GM23338 (cell line): ENCODE measurements around the gene DOCK2. TPM values are rescaled to one million over a fixed set of nuclear protein-coding genes. Genes with fewer than 3 reads are reported as not detected.

Source experiments
- ATAC-seq: fragments of 200-7000 bp; cut with Tn5 transposase; 3 replicates; pipeline ENCODE4 v1.9.1; 2020
- DNase-seq: peaks from one replicate; pipeline ENCODE4 v3.0.0-alpha.2; 2015; ENCODE audit warnings: low spot score
- H2AFZ ChIP-seq: fragments of 200-600 bp; sonication (generic); 2 replicates; pipeline ENCODE4 v1.8.0; 2016; ENCODE audit warnings: antibody characterized with exemption, mild to moderate bottlenecking, moderate library complexity
- H3F3A ChIP-seq: fragments of 200-600 bp; sonication (generic); replicated peaks from 2 replicates; pipeline ENCODE4 v1.8.0; 2017; ENCODE audit warnings: antibody characterized with exemption, mixed run types, low read depth
- H3K27ac ChIP-seq: fragments of 200-600 bp; sonication (generic); 2 replicates; pipeline ENCODE4 v1.6.1; 2016; ENCODE audit warnings: low read depth
- H3K27me3 ChIP-seq: fragments of 200-600 bp; sonication (generic); 2 replicates; pipeline ENCODE4 v1.8.0; 2016; ENCODE audit warnings: mild to moderate bottlenecking, mixed run types, moderate library complexity; ENCODE audit not compliant: insufficient read depth
- H3K36me3 ChIP-seq: fragments of 200-600 bp; sonication (generic); 2 replicates; pipeline ENCODE4 v1.8.0; 2016; ENCODE audit warnings: mild to moderate bottlenecking; ENCODE audit not compliant: insufficient read depth
- H3K4me1 ChIP-seq: fragments of 200-600 bp; sonication (generic); 2 replicates; pipeline ENCODE4 v1.8.0; 2016; ENCODE audit warnings: mild to moderate bottlenecking, moderate library complexity; ENCODE audit not compliant: insufficient read depth
- H3K4me2 ChIP-seq: fragments of 200-600 bp; sonication (generic); 2 replicates; pipeline ENCODE4 v1.7.1; 2017; ENCODE audit warnings: mixed run types
- H3K4me3 ChIP-seq: fragments of 200-600 bp; sonication (generic); 2 replicates; pipeline ENCODE4 v1.6.1; 2016; ENCODE audit warnings: mixed run types
- H3K79me2 ChIP-seq: fragments of 200-600 bp; sonication (generic); replicated peaks from 2 replicates; pipeline ENCODE4 v1.8.0; 2017; ENCODE audit warnings: mild to moderate bottlenecking; ENCODE audit not compliant: insufficient read depth
- H3K9me2 ChIP-seq: fragments of 200-600 bp; sonication (generic); 2 replicates; pipeline ENCODE4 v1.8.0; 2017; ENCODE audit not compliant: insufficient read depth
- H4K20me1 ChIP-seq: fragments of 200-600 bp; sonication (generic); replicated peaks from 2 replicates; pipeline ENCODE4 v1.8.0; 2017; ENCODE audit warnings: mild to moderate bottlenecking; ENCODE audit not compliant: insufficient read depth
- H3K27ac Mint-ChIP-seq: 2 replicates; pipeline ENCODE4 v1.8.0; 2020; ENCODE audit warnings: inconsistent platforms, mild to moderate bottlenecking, moderate library complexity, mixed read lengths
- H3K27me3 Mint-ChIP-seq: 3 replicates; pipeline ENCODE4 v1.8.0; 2022; ENCODE audit warnings: low read depth, mild to moderate bottlenecking, moderate library complexity, mixed read lengths, inconsistent platforms; ENCODE audit not compliant: insufficient read depth, poor library complexity
- H3K36me3 Mint-ChIP-seq: 3 replicates; pipeline ENCODE4 v1.8.0; 2021; ENCODE audit warnings: low read depth, mild to moderate bottlenecking, inconsistent platforms, moderate library complexity, mixed read lengths
- H3K4me1 Mint-ChIP-seq: 3 replicates; pipeline ENCODE4 v1.8.0; 2020; ENCODE audit warnings: mild to moderate bottlenecking, inconsistent platforms, mixed read lengths
- H3K4me3 Mint-ChIP-seq: 3 replicates; pipeline ENCODE4 v1.8.0; 2021; ENCODE audit warnings: moderate library complexity, mild to moderate bottlenecking, inconsistent platforms, mixed read lengths
- H3K9me3 Mint-ChIP-seq: 3 replicates; pipeline ENCODE4 v1.8.0; 2020; ENCODE audit warnings: moderate library complexity, mild to moderate bottlenecking, inconsistent platforms, mixed read lengths
- CREB1 ChIP-seq: fragments of 250-450 bp; sonication (Bioruptor Pico); IDR thresholded peaks from 2 replicates; pipeline ENCODE4 v1.5.0; 2020; ENCODE audit warnings: low read depth, mild to moderate bottlenecking, moderate library complexity
- CTCF ChIP-seq, 2 experiments: fragments of 200-600 bp in 1 of 2; sonication (generic) in 1 of 2; conservative IDR thresholded peaks; 2 replicates each; pipeline versions ENCODE4 v1.5.1 to v1.6.1; 2016 to 2017; ENCODE audit warnings: antibody characterized with exemption in 2 of 2, low read depth in 2 of 2, mild to moderate bottlenecking in 2 of 2, moderate library complexity in 1 of 2
- ETS1 ChIP-seq: IDR thresholded peaks from 2 replicates; pipeline ENCODE4 v1.6.1; 2016; ENCODE audit warnings: antibody characterized with exemption
- EZH2 ChIP-seq: fragments of 200-600 bp; sonication (generic); IDR thresholded peaks from one replicate; pipeline ENCODE4 v1.8.0; 2017; ENCODE audit warnings: antibody characterized with exemption, mild to moderate bottlenecking, low read depth; ENCODE audit not compliant: unreplicated experiment
- EZH2phosphoT487 ChIP-seq: fragments of 200-600 bp; sonication (generic); IDR thresholded peaks from one replicate; pipeline ENCODE4 v1.8.1; 2018; ENCODE audit warnings: antibody characterized with exemption; ENCODE audit not compliant: unreplicated experiment
- JUNB ChIP-seq: IDR thresholded peaks from one replicate; pipeline ENCODE4 v1.6.1; 2016; ENCODE audit warnings: antibody characterized with exemption; ENCODE audit not compliant: unreplicated experiment
- NANOG ChIP-seq: IDR thresholded peaks from 2 replicates; pipeline ENCODE4 v1.6.1; 2016; ENCODE audit warnings: antibody characterized with exemption, borderline replicate concordance
- POLR2AphosphoS5 ChIP-seq: IDR thresholded peaks from 2 replicates; pipeline ENCODE4 v1.6.1; 2016; ENCODE audit warnings: antibody characterized with exemption, low read depth
- REST ChIP-seq: IDR thresholded peaks from one replicate; pipeline ENCODE4 v1.6.1; 2018; ENCODE audit warnings: antibody characterized with exemption; ENCODE audit not compliant: unreplicated experiment
- STAT1 ChIP-seq: IDR thresholded peaks from one replicate; pipeline ENCODE4 v1.6.1; 2016; ENCODE audit warnings: antibody characterized with exemption; ENCODE audit not compliant: unreplicated experiment
- ZNF114 ChIP-seq: fragments of 250-450 bp; sonication (Bioruptor Pico); IDR thresholded peaks from 2 replicates; pipeline ENCODE4 v1.5.0; 2020; ENCODE audit warnings: mild to moderate bottlenecking, moderate library complexity
- ZNF331 ChIP-seq: fragments of 250-450 bp; sonication (Bioruptor Pico); IDR thresholded peaks from 2 replicates; pipeline ENCODE4 v1.5.0; 2020; ENCODE audit warnings: low read depth, mild to moderate bottlenecking, moderate library complexity
- polyA plus RNA-seq: library from polyadenylated mRNA; unstranded; fragments of >200 nt; fragmentation: Nextera tagmentation; extraction: Ambion mirVana; gene quantifications from 2 replicates; pipeline ENCODE4 v1.2.1, GENCODE V29; 2016
- total RNA-seq: library from RNA; depleted of rRNA; stranded (reverse); fragments of >200 nt; shearing (Covaris generic); gene quantifications from 2 replicates; pipeline ENCODE4 v1.2.3, GENCODE V29; 2014

The DOCK2 gene
- total and polyA plus RNA-seq, 2 experiments from 2014 or later: 3.7 to 9.4 TPM

GRCh38 chr5:169826618-169827017 lies 189.5 kb downstream of the DOCK2 start:
- Mint-ChIP-seq H3K27me3 (peaks cover 2% of the 10 kb centered on the region), H3K27ac (no peak overlapping the region), H3K9me3 (peaks cover 15% of the 10 kb centered on the region; the same call in 2 of the 3 replicates), H3K4me1 (peaks cover 7% of the 10 kb centered on the region), H3K4me3 (no peak overlapping the region), H3K36me3 (no peaks in the 10 kb centered on the region)
- Histone ChIP-seq H3K27ac (no peak overlapping the region), H2AFZ (no peak overlapping the region), H3K36me3 (no peaks in the 10 kb centered on the region), H3K9me2 (no peaks in the 10 kb centered on the region), H3K4me1 (peaks cover 6% of the 10 kb centered on the region; the same call in 1 of the 2 replicates), H3K79me2 (no peaks in the 10 kb centered on the region), H4K20me1 (no peaks in the 10 kb centered on the region), H3K27me3 (no peaks in the 10 kb centered on the region), H3K4me3 (no peak overlapping the region), H3K4me2 (no peak overlapping the region), H3F3A (no peaks in the 10 kb centered on the region)
- no peak for TF ChIP-seq CREB1 (CRISPR knock-in tag)
- TF ChIP-seq CTCF (conservative IDR thresholded peaks at IDR 0.05; ENCODE audit: low read depth in 2 of 2): peak; percentile 57 to 78
- no peak for TF ChIP-seq NANOG
- no peak for TF ChIP-seq STAT1
- TF ChIP-seq ZNF331 (CRISPR knock-in tag): no peak
- TF ChIP-seq REST: no peak
- TF ChIP-seq JUNB: no peak
- TF ChIP-seq ETS1: no peak
- DNase-seq (peak; percentile 59), ATAC-seq (peak; percentile 82)

GRCh38 chr5:169827769-169828168 lies 190.7 kb downstream of the DOCK2 start:
- no peaks in the 10 kb centered on the region for H3K36me3 ChIP-seq
- Mint-ChIP-seq H3K27ac (no peak overlapping the region), H3K9me3 (peaks cover 15% of the 10 kb centered on the region; the same call in 2 of the 3 replicates), H3K27me3 (peaks cover 2% of the 10 kb centered on the region), H3K4me3 (no peak overlapping the region), H3K36me3 (no peaks in the 10 kb centered on the region), H3K4me1 (peaks cover 7% of the 10 kb centered on the region)
- H4K20me1 ChIP-seq: no peaks in the 10 kb centered on the region
- no peaks in the 10 kb centered on the region for H3K27me3 ChIP-seq
- H3K9me2 ChIP-seq: no peaks in the 10 kb centered on the region
- peaks cover 6% of the 10 kb centered on the region; the same call in 1 of the 2 replicates for H3K4me1 ChIP-seq
- no peak for DNase-seq
- H3K27ac ChIP-seq: no peak overlapping the region
- no peaks in the 10 kb centered on the region for H3K79me2 ChIP-seq
- no peak overlapping the region for H3K4me3 ChIP-seq
- H2AFZ ChIP-seq: no peak overlapping the region
- no peak overlapping the region for H3K4me2 ChIP-seq
- ATAC-seq: no peak
- no peaks in the 10 kb centered on the region for H3F3A ChIP-seq
- no peak for TF ChIP-seq EZH2phosphoT487
- TF ChIP-seq STAT1: no peak
- peak; percentile 40 for TF ChIP-seq REST
- TF ChIP-seq CREB1 (CRISPR knock-in tag): no peak
- TF ChIP-seq POLR2AphosphoS5: no peak
- no peak for TF ChIP-seq ZNF114 (CRISPR knock-in tag)
- no peak for TF ChIP-seq EZH2
